ENCODE data around the gene ALOX5. TPM values are rescaled to one million over a fixed set of nuclear protein-coding genes. Genes with fewer than 3 reads are reported as not detected.

Gene ALOX5
- total RNA-seq, 2 experiments from 2014 or later = 9.7 to 9.9 TPM

GRCh38 chr10:45432700-45433472 is 58.9 kb downstream of the ALOX5 start:
- ChIA-PET POLR2A (interaction anchor here (3.2 kb wide), 1 partner anchor 13 kb away, joined by 29 read pairs; no protein-coding TSS in a partner anchor), CTCF (interaction anchor here (0.9 to 1.2 kb wide), 2 partner anchors 32 to 198 kb away, joined by 3 to 5 read pairs; no protein-coding TSS in a partner anchor)
- ATAC-seq = no peak
- H3K4me1 Mint-ChIP-seq (ENCODE audit: low read depth) = peaks cover 52% of the 10 kb centered on the region
- peaks cover 11% of the 10 kb centered on the region for H3K36me3 Mint-ChIP-seq (ENCODE audit: low read depth)
- no peaks in the 10 kb centered on the region for H3K9me3 Mint-ChIP-seq (ENCODE audit: insufficient read depth)
- H3K4me3 Mint-ChIP-seq = no peak overlapping the region
- no peaks in the 10 kb centered on the region for H3K27me3 Mint-ChIP-seq (ENCODE audit: low read depth)
- no peak for DNase-seq
- H3K27ac Mint-ChIP-seq = peak overlapping the region; percentile 81

- Mint-ChIP-seq H3K27me3 (ENCODE audit: low read depth) (no peaks in the 10 kb centered on the region), H3K27ac (peak overlapping the region; percentile 81), H3K36me3 (ENCODE audit: low read depth) (peaks cover 12% of the 10 kb centered on the region), H3K4me1 (ENCODE audit: low read depth) (peaks cover 55% of the 10 kb centered on the region), H3K9me3 (ENCODE audit: insufficient read depth) (no peaks in the 10 kb centered on the region), H3K4me3 (peak overlapping the region; percentile 20)
- DNase-seq (no peak), ATAC-seq (peak; percentile 83)
- ChIA-PET CTCF (interaction anchor here (0.9 to 1.5 kb wide), 2 partner anchors 8 to 199 kb away, joined by 3 read pairs; no protein-coding TSS in a partner anchor), POLR2A (interaction anchor here (3.2 kb wide), 1 partner anchor 14 kb away, joined by 29 read pairs; no protein-coding TSS in a partner anchor)
Measured at GRCh38 chr10:45433716-45434469, 59.9 kb downstream of the ALOX5 start.

GRCh38 chr10:45437587-45438465 is 63.8 kb downstream of the ALOX5 start:
- ChIA-PET POLR2A (no interaction called here), CTCF (no interaction called here)
- no peak for DNase-seq
- peaks cover 8% of the 10 kb centered on the region for H3K36me3 Mint-ChIP-seq (ENCODE audit: low read depth)
- H3K27ac Mint-ChIP-seq = peak overlapping the region; percentile 23
- H3K9me3 Mint-ChIP-seq (ENCODE audit: insufficient read depth) = no peaks in the 10 kb centered on the region
- no peak for ATAC-seq
- H3K27me3 Mint-ChIP-seq (ENCODE audit: low read depth) = no peaks in the 10 kb centered on the region
- no peak overlapping the region for H3K4me3 Mint-ChIP-seq
- H3K4me1 Mint-ChIP-seq (ENCODE audit: low read depth) = peaks cover 32% of the 10 kb centered on the region

DNA sequence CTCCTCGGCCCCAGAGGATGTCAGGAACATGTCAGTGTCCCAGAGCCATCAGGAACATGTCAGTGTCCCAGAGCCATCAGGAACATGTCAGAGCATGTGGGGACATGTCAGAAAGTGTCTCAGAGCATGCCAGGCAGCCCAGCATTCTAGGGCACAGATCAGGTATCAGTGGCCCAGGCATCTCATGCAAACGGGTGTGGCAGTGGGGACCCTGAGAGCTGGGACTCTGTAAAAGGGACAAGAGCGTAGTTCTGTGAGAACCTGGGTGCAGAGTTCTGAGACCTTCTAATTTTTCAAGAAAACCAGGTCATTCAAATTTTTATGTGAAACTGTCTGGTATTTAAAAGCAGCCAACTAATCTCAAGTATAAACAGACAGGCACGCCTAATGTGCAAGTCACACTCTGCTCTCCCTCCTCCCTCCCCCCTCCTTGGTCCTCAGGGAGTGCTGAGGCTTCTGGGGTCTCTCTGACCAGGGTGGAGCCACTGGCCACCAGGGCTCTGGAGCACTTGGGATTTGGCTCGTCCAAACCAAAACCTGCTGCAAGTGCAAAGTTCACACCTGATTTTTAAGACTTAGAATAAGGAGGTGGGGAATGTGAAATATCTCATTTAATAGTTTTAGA is 64.6 kb downstream of the ALOX5 start:
- Mint-ChIP-seq H3K27ac (peak overlapping the region; percentile 23), H3K9me3 (ENCODE audit: insufficient read depth) (no peaks in the 10 kb centered on the region), H3K27me3 (ENCODE audit: low read depth) (no peaks in the 10 kb centered on the region), H3K36me3 (ENCODE audit: low read depth) (peaks cover 8% of the 10 kb centered on the region), H3K4me3 (no peak overlapping the region), H3K4me1 (ENCODE audit: low read depth) (peaks cover 24% of the 10 kb centered on the region)
- DNase-seq = no peak
- ChIA-PET POLR2A (no interaction called here), CTCF (no interaction called here)
- ATAC-seq = no peak

- peaks cover 17% of the 10 kb centered on the region for H3K4me1 Mint-ChIP-seq (ENCODE audit: low read depth)
- H3K36me3 Mint-ChIP-seq (ENCODE audit: low read depth) = peaks cover 7% of the 10 kb centered on the region
- H3K4me3 Mint-ChIP-seq = no peak overlapping the region
- ATAC-seq = no peak
- POLR2A ChIA-PET = interaction anchor here (1.2 kb wide), 1 partner anchor 20 kb away, joined by 6 read pairs; no protein-coding TSS in a partner anchor
- no peak for DNase-seq
- H3K9me3 Mint-ChIP-seq (ENCODE audit: insufficient read depth) = no peaks in the 10 kb centered on the region
- no peaks in the 10 kb centered on the region for H3K27me3 Mint-ChIP-seq (ENCODE audit: low read depth)
- no peak overlapping the region for H3K27ac Mint-ChIP-seq
- CTCF ChIA-PET = no interaction called here
Measured at GRCh38 chr10:45439365-45439764, 65.3 kb downstream of the ALOX5 start.

DNA sequence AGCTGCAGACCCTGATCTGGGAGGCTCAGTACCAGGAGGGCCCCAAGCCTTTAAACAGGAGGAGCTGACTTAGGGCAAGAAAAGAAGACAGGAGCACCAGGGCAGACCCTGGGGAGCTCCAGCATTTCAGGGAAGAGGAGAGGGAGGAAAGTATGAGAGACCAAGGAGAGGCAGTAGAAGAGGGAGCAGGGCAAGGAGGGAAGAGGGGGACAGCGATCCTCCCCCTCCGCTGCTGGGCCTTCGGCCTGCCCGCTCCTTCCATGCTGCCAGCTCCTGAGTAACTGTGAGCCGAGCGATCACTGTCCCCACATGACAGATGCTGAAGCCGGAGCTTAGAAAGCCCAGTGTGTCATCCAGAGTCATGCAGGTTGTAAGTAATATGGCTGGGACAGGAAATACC is 65.9 kb downstream of the ALOX5 start:
- no peaks in the 10 kb centered on the region for H3K27me3 Mint-ChIP-seq (ENCODE audit: low read depth)
- ATAC-seq (no peak), DNase-seq (no peak)
- peaks cover 12% of the 10 kb centered on the region for H3K4me1 Mint-ChIP-seq (ENCODE audit: low read depth)
- H3K27ac Mint-ChIP-seq = no peak overlapping the region
- H3K36me3 Mint-ChIP-seq (ENCODE audit: low read depth) = peaks cover 4% of the 10 kb centered on the region
- no peak overlapping the region for H3K4me3 Mint-ChIP-seq
- CTCF ChIA-PET = no interaction called here
- H3K9me3 Mint-ChIP-seq (ENCODE audit: insufficient read depth) = no peaks in the 10 kb centered on the region
- POLR2A ChIA-PET = interaction anchor here (0.5 to 1.2 kb wide), 2 partner anchors 20 to 232 kb away, joined by 3 to 6 read pairs; no protein-coding TSS in a partner anchor

DNA sequence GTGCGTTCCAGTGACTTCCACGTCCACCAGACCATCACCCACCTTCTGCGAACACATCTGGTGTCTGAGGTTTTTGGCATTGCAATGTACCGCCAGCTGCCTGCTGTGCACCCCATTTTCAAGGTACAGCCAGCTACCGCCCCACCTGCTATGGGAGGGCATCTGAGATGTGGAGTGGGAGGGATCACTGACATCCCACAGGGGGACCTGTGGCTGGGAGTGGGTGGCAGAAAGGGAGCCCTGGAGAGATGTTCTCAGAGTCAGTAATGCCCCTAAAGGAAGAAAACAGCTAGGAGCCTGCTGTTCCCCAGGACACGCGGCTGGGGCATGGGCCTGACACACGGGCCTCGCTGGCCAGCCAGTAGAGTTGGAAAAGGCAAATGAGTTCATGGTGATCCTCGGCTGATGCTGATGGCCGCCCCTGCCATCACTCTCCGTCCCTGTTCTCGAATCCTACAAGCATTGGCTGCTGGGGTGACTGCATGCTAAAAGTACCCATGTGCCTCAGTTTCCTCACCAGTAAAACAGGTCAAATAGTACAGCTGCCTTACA is 66.6 kb downstream of the ALOX5 start:
- Mint-ChIP-seq H3K4me1 (ENCODE audit: low read depth) (peaks cover 10% of the 10 kb centered on the region), H3K36me3 (ENCODE audit: low read depth) (peaks cover 4% of the 10 kb centered on the region), H3K27ac (peak overlapping the region; percentile 40), H3K27me3 (ENCODE audit: low read depth) (no peaks in the 10 kb centered on the region), H3K9me3 (ENCODE audit: insufficient read depth) (no peaks in the 10 kb centered on the region), H3K4me3 (no peak overlapping the region)
- CTCF ChIA-PET = no interaction called here
- no peak for ATAC-seq
- no peak for DNase-seq
- POLR2A ChIA-PET = interaction anchor here (1.2 kb wide), 1 partner anchor 21 kb away, joined by 6 read pairs; no protein-coding TSS in a partner anchor

GRCh38 chr10:45441239-45442190 is 67.5 kb downstream of the ALOX5 start:
- peaks cover 4% of the 10 kb centered on the region for H3K36me3 Mint-ChIP-seq (ENCODE audit: low read depth)
- H3K9me3 Mint-ChIP-seq (ENCODE audit: insufficient read depth) = no peaks in the 10 kb centered on the region
- peaks cover 10% of the 10 kb centered on the region for H3K4me1 Mint-ChIP-seq (ENCODE audit: low read depth)
- no peaks in the 10 kb centered on the region for H3K27me3 Mint-ChIP-seq (ENCODE audit: low read depth)
- ChIA-PET CTCF (no interaction called here), POLR2A (no interaction called here)
- H3K4me3 Mint-ChIP-seq = no peak overlapping the region
- no peak for ATAC-seq
- peak overlapping the region; percentile 40 for H3K27ac Mint-ChIP-seq
- DNase-seq = no peak

- Mint-ChIP-seq H3K27ac (peak overlapping the region; percentile 57), H3K9me3 (ENCODE audit: insufficient read depth) (no peaks in the 10 kb centered on the region), H3K4me3 (no peak overlapping the region), H3K4me1 (ENCODE audit: low read depth) (peaks cover 10% of the 10 kb centered on the region), H3K27me3 (ENCODE audit: low read depth) (no peaks in the 10 kb centered on the region), H3K36me3 (ENCODE audit: low read depth) (peaks cover 4% of the 10 kb centered on the region)
- ChIA-PET CTCF (no interaction called here), POLR2A (interaction anchor here (0.6 kb wide), 1 partner anchor 1500 kb away, joined by 4 read pairs; no protein-coding TSS in a partner anchor)
- ATAC-seq (no peak), DNase-seq (no peak)
Measured at GRCh38 chr10:45442251-45442650, 68.2 kb downstream of the ALOX5 start.

DNA sequence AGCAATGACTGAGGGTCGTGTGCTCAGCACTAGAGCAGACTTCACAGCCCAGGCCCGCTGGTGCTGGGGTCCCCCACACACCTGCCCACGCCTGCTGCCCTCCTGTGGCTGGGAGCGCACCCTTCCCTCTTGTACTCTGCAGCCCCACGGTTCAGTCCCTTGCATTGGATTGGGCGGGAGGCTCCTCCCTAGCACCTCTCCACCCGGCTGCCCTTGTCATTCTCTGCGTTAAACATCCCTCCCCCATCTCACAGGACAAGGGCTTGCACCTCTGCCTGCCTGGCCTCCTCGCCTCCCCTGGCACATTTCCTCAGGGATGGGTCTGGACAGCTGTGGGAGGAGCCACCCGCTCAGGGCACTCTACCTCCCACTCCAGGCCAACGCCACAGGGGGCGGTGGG is 68.6 kb downstream of the ALOX5 start:
- Mint-ChIP-seq H3K4me3 (no peak overlapping the region), H3K4me1 (ENCODE audit: low read depth) (peaks cover 7% of the 10 kb centered on the region), H3K27ac (peak overlapping the region; percentile 57), H3K9me3 (ENCODE audit: insufficient read depth) (no peaks in the 10 kb centered on the region), H3K27me3 (ENCODE audit: low read depth) (no peaks in the 10 kb centered on the region), H3K36me3 (ENCODE audit: low read depth) (peaks cover 4% of the 10 kb centered on the region)
- DNase-seq (no peak), ATAC-seq (no peak)
- ChIA-PET CTCF (no interaction called here), POLR2A (interaction anchor here (0.6 kb wide), 1 partner anchor 1500 kb away, joined by 4 read pairs; no protein-coding TSS in a partner anchor)
